ENCODE results near the gene ZNF544. TPM values are rescaled to one million over a fixed set of nuclear protein-coding genes. Genes with fewer than 3 reads are reported as not detected.

Gene ZNF544
- total RNA-seq, 1 donor from 2014 or later, result 3.9 TPM

- Histone ChIP-seq H3K36me3 (peaks cover 23 to 49% of the 10 kb centered on the region in 2 donors), H3K9me3 (peaks cover 43 to 73% of the 10 kb centered on the region in 2 donors), H3K27me3 (no peaks in the 10 kb centered on the region), H3K4me1 (no peaks in the 10 kb centered on the region), H3K27ac (no peak overlapping the region), H3K4me3 (no peak overlapping the region)
- no peak for TF ChIP-seq CTCF (IDR thresholded peaks at IDR 0.05)
- DNase-seq (ENCODE audit: low spot score in 2 of 2), result no peak
- intact Hi-C loops (cut with DNase I), result no loop called here
Observed at GRCh38 chr19:58274771-58275201, 46.1 kb downstream of the ZNF544 start.

GRCh38 chr19:58275564-58275963, 46.9 kb downstream of the ZNF544 start:
- intact Hi-C loops (cut with DNase I), result no loop called here
- Histone ChIP-seq H3K36me3 (peaks cover 23 to 46% of the 10 kb centered on the region in 2 donors), H3K4me3 (peak overlapping the region in 1 of 2 donors; percentile 19), H3K27ac (no peak overlapping the region), H3K9me3 (peaks cover 35 to 70% of the 10 kb centered on the region in 2 donors), H3K27me3 (no peaks in the 10 kb centered on the region), H3K4me1 (no peaks in the 10 kb centered on the region)
- TF ChIP-seq CTCF (IDR thresholded peaks at IDR 0.05), result no peak
- no peak for DNase-seq (ENCODE audit: low spot score in 2 of 2)

GRCh38 chr19:58277197-58277596, 48.5 kb downstream of the ZNF544 start:
- no peak for DNase-seq (ENCODE audit: low spot score in 2 of 2)
- Histone ChIP-seq H3K27ac (no peak overlapping the region), H3K4me3 (peak overlapping the region in 1 of 2 donors; percentile 96), H3K9me3 (peaks cover 23 to 68% of the 10 kb centered on the region in 2 donors), H3K27me3 (no peaks in the 10 kb centered on the region), H3K36me3 (peaks cover 11 to 29% of the 10 kb centered on the region in 2 donors), H3K4me1 (no peaks in the 10 kb centered on the region)
- intact Hi-C loops (cut with DNase I), result no loop called here
- TF ChIP-seq CTCF (IDR thresholded peaks at IDR 0.05), result no peak

- peaks cover 4 to 26% of the 10 kb centered on the region in 2 donors for H3K36me3 ChIP-seq
- H3K4me1 ChIP-seq, result no peaks in the 10 kb centered on the region
- H3K9me3 ChIP-seq, result peaks cover 16 to 61% of the 10 kb centered on the region in 2 donors
- H3K27me3 ChIP-seq, result no peaks in the 10 kb centered on the region
- DNase-seq (ENCODE audit: low spot score in 2 of 2), result no peak
- peak overlapping the region; percentile 67 to 96 for H3K4me3 ChIP-seq
- no peak for TF ChIP-seq CTCF (IDR thresholded peaks at IDR 0.05)
- H3K27ac ChIP-seq, result peak overlapping the region; percentile 77 to 92
- intact Hi-C loops (cut with DNase I), result loop anchor here (1.0 kb wide), 3 partner anchors 27 to 95 kb away; partner anchors contain the start of genes ERVK3-1, ZNF274 and ZSCAN22
Observed at GRCh38 chr19:58277748-58278540, 49.2 kb downstream of the ZNF544 start.

- Histone ChIP-seq H3K9me3 (peaks cover 10 to 54% of the 10 kb centered on the region in 2 donors), H3K4me1 (no peaks in the 10 kb centered on the region), H3K4me3 (peak within 1 kb of the TSS; percentile 67 to 96), H3K27me3 (no peaks in the 10 kb centered on the region), H3K27ac (peak within 1 kb of the TSS; percentile 77 to 92), H3K36me3 (peaks cover 3 to 23% of the 10 kb centered on the region in 2 donors)
- intact Hi-C loops (cut with DNase I), result loop anchor here (1.0 kb wide), 3 partner anchors 27 to 95 kb away; partner anchors contain the start of genes ERVK3-1, ZNF274 and ZSCAN22
- peak in 1 of 3 experiments; percentile 14 for TF ChIP-seq CTCF (IDR thresholded peaks at IDR 0.05)
- peak; percentile 91 to 98 for DNase-seq (ENCODE audit: low spot score in 2 of 2)
Observed at GRCh38 chr19:58278541-58279041, 49.9 kb downstream of the ZNF544 start, which contains the start of gene ZNF8. ZNF8 (plus strand) TSS chr19:58278955; CDS start chr19:58279082, 127 bp downstream.
